SU-DHL-6 (cell line): ENCODE results near the gene TGFBR3L.

Experiments
- EZH2phosphoT487 ChIP-seq: fragments of 200-600 bp; sonication (generic), shearing (Covaris generic); conservative IDR thresholded peaks from 2 replicates; pipeline ENCODE4 v1.6.1; 2018; ENCODE audit warnings: mild to moderate bottlenecking, antibody characterized with exemption, low read length, moderate library complexity, mixed read lengths
- TF ChIP-seq, protein P1 (sequence below): fragments of 200-600 bp; sonication (generic); IDR thresholded peaks from one replicate; pipeline ENCODE4 v1.5.1; 2017; ENCODE audit warnings: antibody characterized with exemption, mild to moderate bottlenecking, low read length, moderate library complexity; ENCODE audit not compliant: insufficient read depth, poor library complexity, severe bottlenecking

DNA sequence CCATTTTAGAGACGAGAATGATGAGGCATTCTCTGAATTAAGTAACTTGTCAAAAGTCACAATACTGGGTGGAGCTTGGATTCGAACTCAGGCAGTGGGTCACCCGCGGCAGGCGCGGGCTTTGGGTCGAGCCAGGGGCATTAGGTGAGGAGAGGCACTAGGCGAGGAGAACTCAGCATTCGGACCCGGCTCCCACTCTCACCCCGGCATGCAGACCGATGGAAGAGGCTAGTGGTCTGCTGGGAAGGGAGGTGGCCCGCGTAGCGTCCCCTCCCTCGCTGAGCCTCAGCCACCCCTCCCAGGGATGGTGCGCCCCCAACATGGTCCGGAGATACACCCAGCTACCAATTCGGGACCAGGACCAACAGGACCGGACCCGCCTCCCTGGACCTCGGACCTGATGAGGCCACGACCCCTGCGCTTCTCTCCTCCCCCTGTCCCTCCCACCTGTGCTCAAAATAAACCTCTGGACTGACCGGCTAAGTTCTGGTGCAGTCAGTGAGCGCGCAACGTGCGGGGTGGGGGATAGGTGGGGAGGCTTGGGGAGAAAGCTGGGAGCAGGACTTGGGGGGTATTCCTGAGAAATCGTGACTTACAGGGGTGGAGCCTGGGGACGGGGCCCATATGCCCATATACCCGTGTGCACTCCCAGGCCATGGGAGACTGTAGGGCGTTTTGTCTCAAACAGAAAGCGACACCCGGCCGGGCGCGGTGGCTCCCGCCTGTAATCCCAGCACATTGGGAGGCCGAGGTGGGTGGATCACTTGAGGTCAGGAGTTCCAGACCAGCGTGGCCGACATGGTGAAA is 4.2 kb downstream of the TGFBR3L start:
- TF ChIP-seq, protein P1, sequence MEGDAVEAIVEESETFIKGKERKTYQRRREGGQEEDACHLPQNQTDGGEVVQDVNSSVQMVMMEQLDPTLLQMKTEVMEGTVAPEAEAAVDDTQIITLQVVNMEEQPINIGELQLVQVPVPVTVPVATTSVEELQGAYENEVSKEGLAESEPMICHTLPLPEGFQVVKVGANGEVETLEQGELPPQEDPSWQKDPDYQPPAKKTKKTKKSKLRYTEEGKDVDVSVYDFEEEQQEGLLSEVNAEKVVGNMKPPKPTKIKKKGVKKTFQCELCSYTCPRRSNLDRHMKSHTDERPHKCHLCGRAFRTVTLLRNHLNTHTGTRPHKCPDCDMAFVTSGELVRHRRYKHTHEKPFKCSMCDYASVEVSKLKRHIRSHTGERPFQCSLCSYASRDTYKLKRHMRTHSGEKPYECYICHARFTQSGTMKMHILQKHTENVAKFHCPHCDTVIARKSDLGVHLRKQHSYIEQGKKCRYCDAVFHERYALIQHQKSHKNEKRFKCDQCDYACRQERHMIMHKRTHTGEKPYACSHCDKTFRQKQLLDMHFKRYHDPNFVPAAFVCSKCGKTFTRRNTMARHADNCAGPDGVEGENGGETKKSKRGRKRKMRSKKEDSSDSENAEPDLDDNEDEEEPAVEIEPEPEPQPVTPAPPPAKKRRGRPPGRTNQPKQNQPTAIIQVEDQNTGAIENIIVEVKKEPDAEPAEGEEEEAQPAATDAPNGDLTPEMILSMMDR: no peak
- TF ChIP-seq EZH2phosphoT487: no peak
